Smooth muscle cell of the brain vasculature (primary cell): ENCODE results near the gene CRNN.
A peak's percentile ranks its signal among the peaks of the same experiment; 100 is the strongest.

ENCODE experiments used
- DNase-seq: peaks from one replicate; pipeline ENCODE4 v3.0.0-alpha.2; 2012; ENCODE audit warnings: low read depth, low spot score

Gene CRNN

GRCh38 chr1:152413909-152414308, at the start of gene CRNN:
CRNN (minus strand) TSS chr1:152414263; CDS start chr1:152412233, 2,030 bp downstream.
- no peak for DNase-seq

GRCh38 chr1:152462636-152463035, 48.6 kb upstream of the CRNN start:
- DNase-seq = no peak

DNA sequence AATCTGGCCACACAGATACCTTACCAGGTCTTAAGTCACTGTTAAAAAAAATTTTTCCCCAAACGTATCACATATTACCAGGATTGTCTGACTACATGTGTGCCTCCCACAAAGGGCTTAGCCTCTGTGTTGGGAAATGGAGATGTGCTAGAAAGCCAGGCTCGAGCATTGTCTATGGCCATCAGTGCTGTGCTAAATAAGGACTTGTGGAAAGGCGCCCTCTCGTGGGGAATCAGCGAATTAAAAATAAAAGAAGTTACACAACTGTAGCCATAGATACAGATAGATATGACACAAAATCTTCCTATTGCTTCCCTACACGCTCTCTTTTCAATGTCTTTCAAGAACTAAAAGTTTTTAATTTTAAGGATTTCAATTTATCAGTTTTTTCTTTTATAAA, 47.5 kb upstream of the CRNN start:
- peak; percentile 29 for DNase-seq

DNA sequence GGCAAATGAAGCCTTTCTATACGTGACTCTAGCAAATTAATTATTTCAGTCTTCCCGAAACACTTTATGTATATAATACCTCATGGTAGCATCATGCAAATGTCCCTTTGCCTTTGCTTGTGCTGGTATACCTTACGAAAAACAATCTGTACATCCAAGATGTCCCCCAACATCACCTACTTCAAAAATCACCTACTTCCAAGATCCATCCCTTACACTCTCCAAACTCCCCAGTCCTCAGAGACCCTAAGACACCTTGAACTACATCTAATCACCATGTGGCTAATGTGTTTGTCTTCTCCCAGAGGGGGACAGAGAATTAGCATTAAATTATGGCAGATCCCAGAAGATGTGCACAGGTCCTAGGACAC, 46.5 kb upstream of the CRNN start:
- no peak for DNase-seq

DNA sequence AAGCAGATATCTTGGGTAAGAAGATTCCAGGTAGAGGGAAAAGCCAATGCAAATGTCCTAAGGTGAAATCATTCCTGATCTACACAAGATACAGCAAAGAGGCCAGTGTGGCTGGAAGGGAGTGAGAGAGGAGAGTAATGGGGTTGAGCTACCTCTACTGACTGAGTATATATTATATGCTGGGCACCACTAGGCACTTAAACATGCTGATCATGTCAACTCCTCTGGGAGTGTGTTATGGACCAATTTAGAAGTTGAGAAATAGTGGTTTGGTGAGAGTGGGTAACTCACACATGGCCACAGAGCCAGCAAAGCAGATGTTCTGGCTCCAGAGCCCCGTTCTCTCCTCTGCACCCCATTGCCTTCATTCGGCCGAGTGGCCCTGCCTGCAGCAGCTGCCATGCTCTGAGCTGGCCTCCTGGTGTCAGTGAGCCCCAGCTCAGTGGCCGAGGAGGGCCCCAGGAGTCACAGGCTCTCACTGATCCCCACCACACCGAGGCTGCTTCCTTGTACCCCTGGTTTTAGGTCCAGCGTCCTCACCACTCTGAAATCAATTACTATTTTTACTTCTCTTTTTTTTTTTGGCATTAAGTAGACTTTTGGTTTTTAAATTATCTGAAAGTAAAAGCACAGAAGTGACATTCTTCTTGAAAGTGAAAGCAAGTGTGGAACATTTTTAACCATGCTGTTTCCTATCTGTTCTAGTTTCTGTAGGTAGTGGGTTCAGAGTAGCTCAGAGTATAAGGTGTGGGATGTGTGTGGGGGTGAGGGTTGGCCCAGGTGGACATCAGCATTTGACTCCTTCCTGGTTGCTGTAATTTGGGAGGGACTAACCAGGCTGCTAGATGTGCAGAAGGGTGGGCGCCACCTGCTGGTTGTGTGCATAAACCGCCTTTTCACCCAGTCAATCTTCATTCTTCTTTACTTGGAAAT, 45.8 kb upstream of the CRNN start:
- peak; percentile 32 for DNase-seq

DNA sequence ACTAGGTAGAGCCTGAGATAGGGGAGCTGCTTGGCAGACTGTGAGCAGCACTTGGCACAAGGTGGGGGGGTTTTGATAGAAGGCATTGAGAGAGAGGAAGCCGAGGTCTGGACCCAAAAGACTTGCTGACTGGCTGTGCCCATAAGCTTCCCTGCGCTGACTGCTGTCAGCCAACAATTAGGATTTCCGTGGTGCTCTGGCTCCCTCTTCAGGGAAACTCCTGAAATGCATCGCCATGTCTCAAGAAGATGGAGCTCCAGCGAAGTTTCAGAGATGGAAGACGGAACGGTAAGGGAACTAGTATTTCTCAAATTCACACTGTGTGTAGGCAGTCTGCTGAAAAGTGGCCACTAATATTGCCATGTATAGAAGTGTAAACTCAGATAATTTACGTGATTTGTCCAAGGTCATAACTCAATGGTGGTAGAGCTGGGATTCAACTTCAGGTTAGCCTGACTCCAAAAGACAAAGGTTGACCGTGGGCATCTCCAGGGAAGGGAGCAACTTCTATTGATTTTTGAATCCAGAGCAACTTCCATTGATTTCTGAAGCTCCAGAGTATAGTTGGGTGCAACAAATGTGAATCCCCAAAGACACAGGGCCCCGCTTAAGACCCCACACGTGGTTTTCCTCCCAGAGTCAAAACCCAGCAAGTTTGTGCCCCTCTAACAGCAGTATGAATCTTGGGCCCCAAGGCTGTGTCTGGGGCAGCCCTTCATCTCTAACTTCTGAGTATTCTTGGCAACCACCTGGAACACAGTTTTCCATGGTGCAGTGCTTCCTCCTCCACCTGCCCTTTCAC, 44.5 kb upstream of the CRNN start:
- peak; percentile 50 for DNase-seq

DNA sequence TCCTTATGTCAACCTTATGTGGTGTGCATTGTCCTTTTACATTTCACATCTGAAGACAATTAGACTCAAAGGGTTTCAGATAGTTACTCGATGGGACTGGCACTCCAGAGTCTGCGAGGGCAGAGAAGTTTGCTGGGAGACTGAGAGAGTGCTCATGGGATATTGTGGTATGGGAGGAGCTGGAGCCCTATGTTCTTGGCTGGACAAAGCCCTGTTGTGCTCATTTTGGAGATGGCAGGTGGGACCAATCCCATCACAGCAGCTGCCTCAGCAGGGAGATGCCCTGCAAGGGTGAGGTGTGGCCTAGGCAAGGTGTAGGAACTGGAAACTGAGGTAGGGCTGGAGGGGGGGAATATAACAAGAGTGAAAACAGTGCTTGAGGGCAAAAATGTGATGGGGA, 43.5 kb upstream of the CRNN start:
- no peak for DNase-seq

GRCh38 chr1:152457071-152457470, 43.0 kb upstream of the CRNN start:
- DNase-seq = no peak

DNA sequence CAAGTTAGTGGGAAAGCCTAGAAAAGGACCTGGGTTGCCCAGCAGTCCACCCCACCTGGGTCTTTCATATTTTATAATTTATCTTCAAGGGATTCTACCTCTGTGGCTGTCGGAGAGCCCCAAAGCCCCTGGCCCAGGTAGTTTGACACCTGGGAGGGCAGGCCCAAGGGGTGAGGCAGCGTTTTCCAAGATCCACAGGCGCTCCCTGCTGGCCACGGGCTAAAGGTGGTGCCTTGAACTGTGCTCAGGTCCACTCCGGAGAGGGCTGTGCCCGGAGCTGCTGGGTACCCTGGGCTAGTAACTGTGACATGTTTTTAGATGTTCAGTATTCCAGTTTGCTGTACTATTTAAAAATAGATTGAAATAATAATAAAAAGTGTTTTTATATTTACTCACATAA, 37.2 kb upstream of the CRNN start:
- no peak for DNase-seq

DNA sequence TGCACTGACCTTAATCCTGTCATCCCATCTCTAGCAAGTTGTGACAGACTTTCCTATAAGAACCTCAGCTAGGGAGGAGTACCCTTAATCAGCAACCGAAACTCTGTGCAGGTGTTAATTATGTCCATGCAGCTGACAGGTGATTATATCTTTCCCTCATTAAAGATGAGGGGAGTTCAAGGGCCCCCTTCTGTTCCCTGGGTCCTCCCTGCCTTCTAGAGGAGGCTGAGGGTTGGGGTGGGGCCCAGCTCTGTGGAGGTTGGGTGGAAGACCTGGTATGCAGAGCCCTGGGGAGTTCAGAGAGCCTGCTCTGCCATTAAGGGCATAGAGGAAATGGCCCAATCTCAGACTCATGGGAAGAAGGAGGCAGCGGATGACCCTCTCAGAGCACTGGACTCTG, 35.6 kb upstream of the CRNN start:
- DNase-seq = no peak

- no peak for DNase-seq
These were observed 34.4 kb upstream of the CRNN start for GRCh38 chr1:152448496-152448895.

GRCh38 chr1:152448095-152448494, 34.0 kb upstream of the CRNN start:
- no peak for DNase-seq

- no peak for DNase-seq
These were observed 33.4 kb upstream of the CRNN start for GRCh38 chr1:152447484-152447883.

GRCh38 chr1:152444045-152444444, 30.0 kb upstream of the CRNN start:
- DNase-seq = no peak

GRCh38 chr1:152442765-152443164, 28.7 kb upstream of the CRNN start:
- no peak for DNase-seq

DNA sequence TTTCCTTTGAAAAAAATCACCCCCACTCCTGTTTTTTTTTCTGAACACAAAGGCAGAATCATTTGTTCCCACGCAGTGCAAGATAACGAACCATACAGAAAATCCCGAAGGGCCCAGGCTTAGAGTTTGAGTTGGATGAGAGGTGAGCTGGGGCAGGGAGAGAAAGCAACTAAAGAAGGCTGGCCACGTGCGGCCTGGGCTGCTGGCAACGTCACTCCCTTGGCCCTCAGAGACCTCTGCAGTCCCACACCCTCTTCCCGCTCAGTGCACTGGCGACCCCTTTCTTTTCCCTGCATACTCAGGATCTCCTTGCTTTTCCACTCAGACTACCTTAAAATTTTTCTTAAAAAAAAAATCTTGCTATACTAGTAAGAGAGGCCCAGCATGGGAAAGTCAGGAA, 28.2 kb upstream of the CRNN start:
- no peak for DNase-seq

GRCh38 chr1:152441756-152442155, 27.7 kb upstream of the CRNN start:
- DNase-seq = no peak

- peak; percentile 39 for DNase-seq
These were observed 26.8 kb upstream of the CRNN start for GRCh38 chr1:152440635-152441471.

DNA sequence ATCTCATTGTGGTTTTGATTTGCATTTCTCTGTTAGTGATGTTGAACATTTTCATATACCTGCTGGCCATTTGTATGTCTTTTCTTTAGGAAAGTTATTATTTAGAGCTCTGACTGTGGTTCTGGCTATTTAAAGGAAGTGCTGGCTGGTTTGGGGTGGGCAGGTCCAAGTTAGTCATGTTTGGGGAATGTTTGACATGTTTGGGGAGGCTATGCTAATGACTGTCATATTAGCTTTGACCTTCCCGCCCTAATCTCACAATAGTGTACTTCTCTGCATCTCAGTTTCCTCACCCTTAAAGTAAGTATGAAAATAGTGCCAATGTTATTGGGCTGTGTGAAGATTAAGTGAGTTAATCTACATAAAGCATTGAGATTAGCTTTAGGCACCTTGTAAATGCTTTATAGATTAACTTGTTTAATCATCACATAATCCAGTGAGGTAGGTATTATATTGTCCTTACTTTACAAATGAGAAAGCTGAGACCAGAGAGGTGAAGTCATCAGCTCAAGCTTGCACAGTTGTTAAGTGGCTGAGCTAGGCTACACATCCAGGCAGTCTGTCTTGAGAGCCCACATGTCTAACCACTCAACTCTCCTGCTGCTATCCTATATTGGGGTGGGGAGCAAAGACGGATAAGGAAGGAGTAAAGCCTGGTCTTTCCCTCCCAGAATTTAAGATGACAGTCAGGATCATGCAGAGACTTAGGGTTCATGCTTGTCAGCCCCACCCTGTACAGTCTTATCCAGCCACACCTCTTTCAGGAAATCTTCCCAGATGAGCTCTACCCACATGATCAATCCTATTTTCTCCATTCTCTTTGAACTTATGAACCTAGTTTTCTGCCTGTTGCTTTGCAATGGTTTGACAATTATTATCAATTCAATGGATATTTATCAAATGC, 22.8 kb upstream of the CRNN start:
- DNase-seq = no peak

- no peak for DNase-seq
These were observed 13.4 kb upstream of the CRNN start for GRCh38 chr1:152427458-152427857.

- no peak for DNase-seq
These were observed 12.7 kb upstream of the CRNN start for GRCh38 chr1:152426731-152427130.
